ENCODE measurements around the gene STRIP2.

Gene STRIP2

GRCh38 chr7:129388333-129389098, 45.7 kb upstream of the STRIP2 start:
- TF ChIP-seq CREB1 (IDR thresholded peaks at IDR 0.05; ENCODE audit: low read depth) (no peak), CEBPB (IDR thresholded peaks at IDR 0.05) (no peak), REST (IDR thresholded peaks at IDR 0.05; ENCODE audit: low read depth) (no peak), EGR1 (IDR thresholded peaks at IDR 0.05) (no peak)
- TF ChIP-seq, protein P1, sequence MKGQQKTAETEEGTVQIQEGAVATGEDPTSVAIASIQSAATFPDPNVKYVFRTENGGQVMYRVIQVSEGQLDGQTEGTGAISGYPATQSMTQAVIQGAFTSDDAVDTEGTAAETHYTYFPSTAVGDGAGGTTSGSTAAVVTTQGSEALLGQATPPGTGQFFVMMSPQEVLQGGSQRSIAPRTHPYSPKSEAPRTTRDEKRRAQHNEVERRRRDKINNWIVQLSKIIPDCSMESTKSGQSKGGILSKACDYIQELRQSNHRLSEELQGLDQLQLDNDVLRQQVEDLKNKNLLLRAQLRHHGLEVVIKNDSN (IDR thresholded peaks at IDR 0.05): no peak

DNA sequence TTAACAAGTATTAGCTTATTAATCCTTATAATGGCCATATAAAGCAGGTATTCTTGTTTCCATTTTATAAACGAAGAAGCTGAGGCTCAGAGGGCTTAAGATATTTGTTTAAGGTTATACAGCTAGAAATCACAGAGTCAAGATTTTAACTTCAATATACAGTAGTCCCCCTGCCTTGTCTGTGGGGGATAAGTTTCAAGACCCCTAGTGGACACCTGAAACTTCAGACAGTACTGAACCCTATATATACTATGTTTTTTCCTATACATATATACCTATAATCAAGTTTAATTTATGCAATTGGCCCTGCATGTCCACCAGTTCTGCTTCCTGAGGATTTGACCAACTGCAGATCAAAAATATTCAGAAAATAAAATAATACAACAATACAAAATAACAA, 44.4 kb upstream of the STRIP2 start:
- no peak for TF ChIP-seq FOXM1 (IDR thresholded peaks at IDR 0.05; ENCODE audit: borderline replicate concordance, low read depth)
- TF ChIP-seq, protein P2, sequence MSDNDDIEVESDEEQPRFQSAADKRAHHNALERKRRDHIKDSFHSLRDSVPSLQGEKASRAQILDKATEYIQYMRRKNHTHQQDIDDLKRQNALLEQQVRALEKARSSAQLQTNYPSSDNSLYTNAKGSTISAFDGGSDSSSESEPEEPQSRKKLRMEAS (IDR thresholded peaks at IDR 0.05): no peak
- TF ChIP-seq ZBTB7A (IDR thresholded peaks at IDR 0.05; ENCODE audit: low read depth): no peak
- no peak for TF ChIP-seq RAD21 (IDR thresholded peaks at IDR 0.05; ENCODE audit: low read depth)
- TF ChIP-seq TEAD4 (IDR thresholded peaks at IDR 0.05): no peak
- TF ChIP-seq NFIC (IDR thresholded peaks at IDR 0.05): no peak
- TF ChIP-seq TAF1 (IDR thresholded peaks at IDR 0.05; ENCODE audit: low read depth): no peak
- no peak for TF ChIP-seq CEBPB (IDR thresholded peaks at IDR 0.05)
- no peak for TF ChIP-seq TCF12 (IDR thresholded peaks at IDR 0.05; ENCODE audit: low read depth)
- no peak for TF ChIP-seq EGR1 (IDR thresholded peaks at IDR 0.05)
- no peak for TF ChIP-seq CREB1 (IDR thresholded peaks at IDR 0.05; ENCODE audit: low read depth)
- no peak for TF ChIP-seq REST (IDR thresholded peaks at IDR 0.05; ENCODE audit: low read depth)
- no peak for TF ChIP-seq YY1 (IDR thresholded peaks at IDR 0.05; ENCODE audit: low read depth)
- TF ChIP-seq EP300 (IDR thresholded peaks at IDR 0.05; ENCODE audit: borderline replicate concordance): no peak

DNA sequence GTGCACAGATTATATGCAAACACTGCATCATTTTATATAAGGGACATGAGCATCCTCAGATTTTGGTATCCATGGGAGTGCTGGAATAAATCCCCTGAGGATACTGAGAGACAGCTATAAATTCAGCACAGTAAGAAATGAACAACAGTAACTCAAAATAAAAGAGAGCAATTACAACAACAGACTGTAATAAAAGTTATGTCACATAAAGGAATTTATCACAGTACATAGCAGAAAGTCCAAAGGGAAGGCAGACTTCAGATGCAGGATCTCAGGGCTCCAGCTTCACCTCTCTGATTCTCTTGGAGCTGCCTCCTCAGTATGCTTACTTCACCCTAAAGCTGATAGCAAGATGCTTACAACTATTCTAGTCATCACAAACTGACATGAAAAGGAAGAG, 43.9 kb upstream of the STRIP2 start:
- no peak for TF ChIP-seq TAF1 (IDR thresholded peaks at IDR 0.05; ENCODE audit: low read depth)
- TF ChIP-seq EGR1 (IDR thresholded peaks at IDR 0.05): no peak
- TF ChIP-seq REST (IDR thresholded peaks at IDR 0.05; ENCODE audit: low read depth): no peak
- no peak for TF ChIP-seq RAD21 (IDR thresholded peaks at IDR 0.05; ENCODE audit: low read depth)
- no peak for TF ChIP-seq NFIC (IDR thresholded peaks at IDR 0.05)
- TF ChIP-seq ZBTB7A (IDR thresholded peaks at IDR 0.05; ENCODE audit: low read depth): no peak
- no peak for TF ChIP-seq FOXM1 (IDR thresholded peaks at IDR 0.05; ENCODE audit: borderline replicate concordance, low read depth)
- TF ChIP-seq, protein P2 (IDR thresholded peaks at IDR 0.05): no peak
- no peak for TF ChIP-seq EP300 (IDR thresholded peaks at IDR 0.05; ENCODE audit: borderline replicate concordance)

- TF ChIP-seq NFIC (IDR thresholded peaks at IDR 0.05): no peak
- TF ChIP-seq TCF12 (IDR thresholded peaks at IDR 0.05; ENCODE audit: low read depth): no peak
- TF ChIP-seq ZBTB7A (IDR thresholded peaks at IDR 0.05; ENCODE audit: low read depth): no peak
These were observed 42.6 kb upstream of the STRIP2 start for GRCh38 chr7:129391546-129392171.

- TF ChIP-seq EP300 (IDR thresholded peaks at IDR 0.05; ENCODE audit: borderline replicate concordance): no peak
- TF ChIP-seq TCF12 (IDR thresholded peaks at IDR 0.05; ENCODE audit: low read depth): no peak
- TF ChIP-seq, protein P1 (IDR thresholded peaks at IDR 0.05): no peak
- no peak for TF ChIP-seq YY1 (IDR thresholded peaks at IDR 0.05; ENCODE audit: low read depth)
- TF ChIP-seq NFIC (IDR thresholded peaks at IDR 0.05): no peak
- TF ChIP-seq ZBTB7A (IDR thresholded peaks at IDR 0.05; ENCODE audit: low read depth): no peak
- TF ChIP-seq REST (IDR thresholded peaks at IDR 0.05; ENCODE audit: low read depth): no peak
- no peak for TF ChIP-seq RAD21 (IDR thresholded peaks at IDR 0.05; ENCODE audit: low read depth)
- TF ChIP-seq CEBPB (IDR thresholded peaks at IDR 0.05): no peak
- no peak for TF ChIP-seq CREB1 (IDR thresholded peaks at IDR 0.05; ENCODE audit: low read depth)
- no peak for TF ChIP-seq TEAD4 (IDR thresholded peaks at IDR 0.05)
- TF ChIP-seq FOXM1 (IDR thresholded peaks at IDR 0.05; ENCODE audit: borderline replicate concordance, low read depth): no peak
- no peak for TF ChIP-seq TAF1 (IDR thresholded peaks at IDR 0.05; ENCODE audit: low read depth)
- no peak for TF ChIP-seq EGR1 (IDR thresholded peaks at IDR 0.05)
These were observed 41.0 kb upstream of the STRIP2 start for GRCh38 chr7:129393255-129393654.

Measured in Ishikawa (cell line).